WTC11 (cell line): ENCODE measurements around the gene LGALS8.

ENCODE experiments used
- CREB1 ChIP-seq: sonication (generic); formaldehyde crosslinking; IDR thresholded peaks from 2 replicates; pipeline ENCODE4 v1.8.0; 2023; ENCODE audit warnings: mild to moderate bottlenecking, missing genetic modification reagents
- CTCF ChIP-seq: fragments of 200-600 bp; IDR thresholded peaks from 2 replicates; pipeline ENCODE4 v1.8.0; 2022; ENCODE audit warnings: antibody characterized with exemption
- FOXJ3 ChIP-seq: sonication (generic); formaldehyde crosslinking; IDR thresholded peaks from 2 replicates; pipeline ENCODE4 v1.9.0; 2021; ENCODE audit warnings: missing genetic modification reagents, mild to moderate bottlenecking, borderline replicate concordance
- GABPB1 ChIP-seq: sonication (generic); formaldehyde crosslinking; IDR thresholded peaks from 2 replicates; pipeline ENCODE4 v1.8.1; 2023; ENCODE audit warnings: mild to moderate bottlenecking, missing genetic modification reagents
- NFE2L1 ChIP-seq: sonication (generic); formaldehyde crosslinking; IDR thresholded peaks from 2 replicates; pipeline ENCODE4 v1.8.1; 2023; ENCODE audit warnings: missing genetic modification reagents
- TEAD1 ChIP-seq: sonication (generic); formaldehyde crosslinking; IDR thresholded peaks from 2 replicates; pipeline ENCODE4 v1.8.0; 2022; ENCODE audit warnings: mild to moderate bottlenecking, missing genetic modification reagents
- ZBTB21 ChIP-seq: sonication (generic); formaldehyde crosslinking; IDR thresholded peaks from 2 replicates; pipeline ENCODE4 v1.8.1; 2023; ENCODE audit warnings: mild to moderate bottlenecking, missing genetic modification reagents, borderline replicate concordance
- ZNF263 ChIP-seq: sonication (generic); formaldehyde crosslinking; IDR thresholded peaks from 2 replicates; pipeline ENCODE4 v1.8.1; 2022; ENCODE audit warnings: low read depth, mild to moderate bottlenecking, moderate library complexity, missing genetic modification reagents
- ZNF281 ChIP-seq: sonication (generic); formaldehyde crosslinking; IDR thresholded peaks from 2 replicates; pipeline ENCODE4 v1.8.0; 2023; ENCODE audit warnings: mild to moderate bottlenecking, missing genetic modification reagents
- TF ChIP-seq, protein P1 (sequence below): fragments of 250-450 bp; sonication (Bioruptor Pico); conservative IDR thresholded peaks from 2 replicates; pipeline ENCODE4 v1.9.0; 2021; ENCODE audit warnings: mild to moderate bottlenecking
- TF ChIP-seq, protein P2 (sequence below): sonication (generic); formaldehyde crosslinking; IDR thresholded peaks from 2 replicates; pipeline ENCODE4 v1.8.0; 2022; ENCODE audit warnings: mild to moderate bottlenecking, missing genetic modification reagents

DNA sequence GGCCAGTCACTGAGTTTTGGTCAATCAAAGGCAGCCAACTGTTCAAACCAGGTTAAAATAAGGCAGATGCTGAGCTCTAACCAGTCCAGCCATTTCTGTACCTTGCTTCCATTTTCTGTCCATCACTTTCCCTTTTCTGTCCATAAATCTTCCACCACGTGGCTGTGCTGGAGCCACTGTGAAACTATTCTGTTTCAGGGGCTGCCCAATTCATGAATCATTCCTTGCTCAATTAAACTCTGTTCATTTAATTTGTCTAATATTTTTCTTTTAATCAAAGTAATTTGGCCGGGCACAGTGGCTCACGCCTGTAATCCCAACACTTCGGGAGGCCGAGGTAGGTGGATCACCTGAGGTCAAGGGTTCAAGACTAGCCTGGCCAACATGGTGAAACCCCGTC lies 22.7 kb upstream of the LGALS8 start:
- TF ChIP-seq ZBTB21 (CRISPR knock-in tag), result no peak
- TF ChIP-seq CTCF, result no peak
- TF ChIP-seq TEAD1 (CRISPR knock-in tag), result no peak
- no peak for TF ChIP-seq ZNF281
- no peak for TF ChIP-seq CREB1 (CRISPR knock-in tag)
- TF ChIP-seq NFE2L1, result no peak
- no peak for TF ChIP-seq ZNF263 (CRISPR knock-in tag)
- TF ChIP-seq FOXJ3 (CRISPR knock-in tag), result no peak
- TF ChIP-seq GABPB1 (CRISPR knock-in tag), result no peak
- TF ChIP-seq, protein P1, sequence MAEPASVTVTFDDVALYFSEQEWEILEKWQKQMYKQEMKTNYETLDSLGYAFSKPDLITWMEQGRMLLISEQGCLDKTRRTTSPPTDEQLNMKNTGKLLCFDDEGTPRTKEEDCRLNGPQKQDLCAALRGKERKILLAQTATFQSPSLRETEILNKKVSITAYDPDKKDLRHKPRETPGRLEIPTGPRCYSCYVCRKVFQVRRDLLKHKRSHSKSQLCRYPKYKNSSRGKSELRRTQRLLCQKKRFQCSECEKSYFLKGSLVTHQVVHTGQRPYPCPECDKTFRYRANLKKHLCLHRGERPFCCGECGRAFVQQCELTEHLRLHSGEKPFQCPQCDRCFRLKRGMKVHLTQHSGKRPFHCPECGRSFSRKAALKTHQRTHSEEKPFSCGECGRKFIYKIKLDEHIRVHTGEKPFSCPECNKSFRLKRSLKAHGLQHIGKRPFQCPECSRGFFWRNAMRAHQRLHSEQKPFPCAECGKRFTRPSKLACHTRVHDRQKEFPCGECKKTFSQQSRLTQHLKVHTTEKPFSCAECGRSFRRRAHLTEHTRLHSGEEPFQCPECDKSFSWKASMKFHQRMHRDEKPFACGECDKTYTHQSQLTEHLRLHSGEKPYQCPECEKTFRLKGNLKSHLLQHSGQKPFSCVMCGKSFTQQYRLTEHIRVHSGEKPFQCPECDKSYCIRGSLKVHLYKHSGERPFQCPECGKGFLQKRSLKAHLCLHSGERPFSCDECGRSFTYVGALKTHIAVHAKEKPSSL (CRISPR knock-in tag), result no peak
- TF ChIP-seq, protein P2, sequence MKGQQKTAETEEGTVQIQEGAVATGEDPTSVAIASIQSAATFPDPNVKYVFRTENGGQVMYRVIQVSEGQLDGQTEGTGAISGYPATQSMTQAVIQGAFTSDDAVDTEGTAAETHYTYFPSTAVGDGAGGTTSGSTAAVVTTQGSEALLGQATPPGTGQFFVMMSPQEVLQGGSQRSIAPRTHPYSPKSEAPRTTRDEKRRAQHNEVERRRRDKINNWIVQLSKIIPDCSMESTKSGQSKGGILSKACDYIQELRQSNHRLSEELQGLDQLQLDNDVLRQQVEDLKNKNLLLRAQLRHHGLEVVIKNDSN, result no peak
